ENCODE data around the gene PIP. TPM values are rescaled to one million over a fixed set of nuclear protein-coding genes. Genes with fewer than 3 reads are reported as not detected.
"Not testable (repeated sequence)": the region's sequence is repeated elsewhere in the genome, so short reads cannot be mapped to it uniquely, and the experiment has no call there.

Gene PIP
- total and polyA plus RNA-seq, 2 of the 8 experiments (the other 6 are each of a cell fraction or from before 2014, with no cell fraction given), result not detected

- H3K4ac ChIP-seq (replicated peaks; ENCODE audit: insufficient read length, low read depth, low read length); H3K23me2 ChIP-seq (ENCODE audit: low read depth, low read length); H3K27ac ChIP-seq (ENCODE audit: low read depth, low read length); DNase-seq (ENCODE audit: low read depth in 1 of 2, low spot score in 2 of 2); H2BK5ac ChIP-seq (ENCODE audit: low read depth, low read length); H3K4me1 ChIP-seq (replicated peaks in 1 of 4; ENCODE audit: control insufficient read depth in 3 of 4, insufficient read depth in 4 of 4, low read length in 3 of 4); H3K79me1 ChIP-seq (ENCODE audit: low read depth, low read length); H3K4me2 ChIP-seq (ENCODE audit: insufficient read depth in 1 of 2, low read depth in 2 of 2, low read length in 2 of 2); H3K27me3 ChIP-seq (replicated peaks in 1 of 4; ENCODE audit: control insufficient read depth in 3 of 4, extremely low read depth in 1 of 4, insufficient read depth in 3 of 4, low read length in 3 of 4); H3K4me3 ChIP-seq (ENCODE audit: extremely low read depth in 1 of 4, insufficient read depth in 2 of 4, low read depth in 3 of 4, low read length in 4 of 4); H2AFZ ChIP-seq (ENCODE audit: low read length); H2BK15ac ChIP-seq (ENCODE audit: low read length); H4K5ac ChIP-seq (ENCODE audit: insufficient read length, low read depth, low read length); H3K23ac ChIP-seq (ENCODE audit: insufficient read length); H3K9me3 ChIP-seq (ENCODE audit: insufficient read depth in 2 of 2, low read depth in 1 of 2, low read length in 1 of 2); H3K18ac ChIP-seq (ENCODE audit: extremely low read depth, low read length); H3K14ac ChIP-seq (ENCODE audit: insufficient read length); H3K79me2 ChIP-seq (ENCODE audit: control insufficient read depth in 1 of 2, insufficient read depth in 2 of 2, low read length in 2 of 2); H2BK20ac ChIP-seq (ENCODE audit: low read length); POLR2A ChIA-PET (ENCODE audit: partially characterized antibody); H3K9ac ChIP-seq (replicated peaks in 1 of 4; ENCODE audit: extremely low read depth in 1 of 4, low read depth in 3 of 4, low read length in 3 of 4); H2BK120ac ChIP-seq (replicated peaks; ENCODE audit: low read depth, low read length); H3K56ac ChIP-seq (replicated peaks; ENCODE audit: insufficient read length, low read depth, low read length); H4K20me1 ChIP-seq (replicated peaks in 1 of 2; ENCODE audit: control insufficient read depth in 1 of 2, insufficient read depth in 2 of 2, low read length in 2 of 2); H2AK5ac ChIP-seq (ENCODE audit: low read depth, low read length); H3K36me3 ChIP-seq (ENCODE audit: control insufficient read depth in 2 of 4, insufficient read depth in 4 of 4, low read length in 3 of 4); H4K8ac ChIP-seq (ENCODE audit: extremely low read depth, insufficient read depth, low read length); FAIRE-seq; H4K91ac ChIP-seq (replicated peaks; ENCODE audit: insufficient read length, low read length); H2BK12ac ChIP-seq (ENCODE audit: low read depth, low read length): not testable (repeated sequence)
- 82% methylated on average over 1 of the region's 1 CpG; no CpG with 5 or more reads in 1 of the 2 experiments for WGBS, 2 experiments (ENCODE audit: extremely low coverage in 1 of 2, insufficient coverage in 1 of 2, insufficient read length in 1 of 2, insufficient replicate concordance in 2 of 2, low coverage in 1 of 2, low lambda C conversion rate in 2 of 2, missing lambda C conversion rate in 1 of 2)
- CTCF ChIA-PET (ENCODE audit: partially characterized antibody), result interaction anchor here (1.1 kb wide), 2 partner anchors 97 to 115 kb away, joined by 4 to 5 read pairs; no protein-coding TSS in a partner anchor
Observed at GRCh38 chr7:143099579-143099978, 32.3 kb upstream of the PIP start.

All from H1 (cell line).